C4-2B (cell line): Measurements from ENCODE around the gene PTPRD.
"Not testable (repeated sequence)": the region's sequence is repeated elsewhere in the genome, so short reads cannot be mapped to it uniquely, and the experiment has no call there.

Experiments used
- H3K27ac ChIP-seq: fragments of 450-650 bp; 2 replicates; pipeline ENCODE4 v1.5.1; 2017
- CTCF ChIP-seq: fragments of 450-650 bp; conservative IDR thresholded peaks from 2 replicates; pipeline ENCODE4 v1.5.1; 2017; ENCODE audit warnings: mild to moderate bottlenecking
- ZFX ChIP-seq: fragments of 450-650 bp; IDR thresholded peaks from 2 replicates; pipeline ENCODE4 v1.6.1; 2017

PTPRD gene

GRCh38 chr9:9004810-9005209 lies 1608.0 kb downstream of the PTPRD start:
- H3K27ac ChIP-seq: no peak overlapping the region
- TF ChIP-seq CTCF: 0 out of 2 replicates have a peak, but pooled peaks have one; percentile 15
- no peak for TF ChIP-seq ZFX

- H3K27ac ChIP-seq: no peak overlapping the region
Measured at GRCh38 chr9:9002826-9003583, 1609.8 kb downstream of the PTPRD start.

GRCh38 chr9:8980496-8981013 lies 1632.2 kb downstream of the PTPRD start:
- TF ChIP-seq ZFX: no peak
- TF ChIP-seq CTCF: no peak

More at GRCh38 chr9:9002826-9003583, 1609.8 kb downstream of the PTPRD start:
- TF ChIP-seq CTCF (peak; percentile 16; the same call in 1 of the 2 replicates), ZFX (no peak)

GRCh38 chr9:8978334-8978733 lies 1634.5 kb downstream of the PTPRD start:
- TF ChIP-seq CTCF: no peak
- no peak for TF ChIP-seq ZFX

More at GRCh38 chr9:8980496-8981013, 1632.2 kb downstream of the PTPRD start:
- H3K27ac ChIP-seq: no peak overlapping the region

GRCh38 chr9:8968350-8968749 lies 1644.5 kb downstream of the PTPRD start:
- H3K27ac ChIP-seq: not testable (repeated sequence)

More at GRCh38 chr9:8978334-8978733, 1634.5 kb downstream of the PTPRD start:
- H3K27ac ChIP-seq: no peak overlapping the region

GRCh38 chr9:8963885-8964284 lies 1648.9 kb downstream of the PTPRD start:
- no peak for TF ChIP-seq ZFX
- no peak for TF ChIP-seq CTCF
- H3K27ac ChIP-seq: no peak overlapping the region

- H3K27ac ChIP-seq: no peak overlapping the region
- TF ChIP-seq ZFX (no peak), CTCF (no peak)
Measured at GRCh38 chr9:8962084-8962483, 1650.7 kb downstream of the PTPRD start.
